ENCODE measurements around the gene PHLDB3. TPM values are rescaled to one million over a fixed set of nuclear protein-coding genes. Genes with fewer than 3 reads are reported as not detected.

The PHLDB3 gene
- total RNA-seq, 1 experiment from 2014 or later = 33.1 TPM

DNA sequence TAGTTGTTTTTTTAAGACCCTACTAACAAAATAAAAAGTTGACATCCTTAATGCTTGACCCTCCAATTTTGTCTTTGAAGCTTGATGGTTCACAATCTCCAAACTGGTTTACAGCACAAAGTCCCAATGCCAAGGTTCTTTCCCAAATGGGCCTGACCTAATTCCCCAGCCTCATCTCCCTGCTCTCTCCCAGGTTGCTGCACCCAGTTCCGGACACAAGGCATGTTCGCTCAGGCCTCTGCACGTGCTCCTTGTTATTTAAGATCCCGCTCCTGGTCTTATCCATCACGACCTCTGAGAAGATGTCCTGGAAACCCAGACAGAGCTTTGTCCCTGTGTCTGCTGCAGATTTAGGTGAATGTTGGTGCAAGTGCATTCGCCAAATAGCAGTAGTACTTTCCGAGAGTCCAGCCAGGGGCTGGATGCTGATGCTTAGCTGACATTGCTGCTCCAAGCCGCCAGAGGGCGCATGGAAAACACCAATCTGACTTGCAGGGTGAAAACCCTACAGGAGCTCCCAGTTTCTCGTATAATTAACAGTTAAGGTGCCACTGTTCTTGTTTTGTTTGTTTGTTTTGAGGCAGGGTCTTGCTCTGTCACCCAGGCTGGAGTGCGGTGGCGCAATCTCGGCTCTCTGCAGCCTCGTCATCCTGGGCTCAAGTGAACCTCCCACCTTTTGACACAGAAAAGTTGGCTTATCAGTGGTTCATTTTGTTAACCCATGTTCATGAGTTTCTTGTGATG lies 57.6 kb downstream of the PHLDB3 start:
- no peak overlapping the region for H3K27ac Mint-ChIP-seq (ENCODE audit: unreplicated experiment)
- DNase-seq = peak; percentile 71 to 82
- POLR2A ChIA-PET = interaction anchor here (0.5 to 1.1 kb wide), 3 partner anchors 57 to 73 kb away, joined by 3 to 8 read pairs (median 3); no protein-coding TSS in a partner anchor
- no peak overlapping the region for H3K4me3 Mint-ChIP-seq (ENCODE audit: unreplicated experiment)
- no TSS peak for BruUV-seq (replicated peaks)
- CTCF ChIA-PET = interaction anchor here (0.6 to 3.8 kb wide), 22 partner anchors 8 to 765 kb away, joined by 3 to 181 read pairs (median 4); partner anchors contain the start of genes IRGQ, PHLDB3, ZNF575 and ZNF576
- TF ChIP-seq, protein P1, sequence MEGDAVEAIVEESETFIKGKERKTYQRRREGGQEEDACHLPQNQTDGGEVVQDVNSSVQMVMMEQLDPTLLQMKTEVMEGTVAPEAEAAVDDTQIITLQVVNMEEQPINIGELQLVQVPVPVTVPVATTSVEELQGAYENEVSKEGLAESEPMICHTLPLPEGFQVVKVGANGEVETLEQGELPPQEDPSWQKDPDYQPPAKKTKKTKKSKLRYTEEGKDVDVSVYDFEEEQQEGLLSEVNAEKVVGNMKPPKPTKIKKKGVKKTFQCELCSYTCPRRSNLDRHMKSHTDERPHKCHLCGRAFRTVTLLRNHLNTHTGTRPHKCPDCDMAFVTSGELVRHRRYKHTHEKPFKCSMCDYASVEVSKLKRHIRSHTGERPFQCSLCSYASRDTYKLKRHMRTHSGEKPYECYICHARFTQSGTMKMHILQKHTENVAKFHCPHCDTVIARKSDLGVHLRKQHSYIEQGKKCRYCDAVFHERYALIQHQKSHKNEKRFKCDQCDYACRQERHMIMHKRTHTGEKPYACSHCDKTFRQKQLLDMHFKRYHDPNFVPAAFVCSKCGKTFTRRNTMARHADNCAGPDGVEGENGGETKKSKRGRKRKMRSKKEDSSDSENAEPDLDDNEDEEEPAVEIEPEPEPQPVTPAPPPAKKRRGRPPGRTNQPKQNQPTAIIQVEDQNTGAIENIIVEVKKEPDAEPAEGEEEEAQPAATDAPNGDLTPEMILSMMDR (IDR thresholded peaks at IDR 0.05; ENCODE audit: insufficient read depth in 1 of 2, low read depth in 1 of 2, low read length in 1 of 2, severe bottlenecking in 1 of 2, unreplicated experiment in 1 of 2) = peak; percentile 94 to 98
- Histone ChIP-seq H3K4me3 (ENCODE audit: low read depth, low read length) (no peak overlapping the region), H3K9me3 (no peaks in the 10 kb centered on the region), H3K36me3 (ENCODE audit: control insufficient read depth, insufficient read depth, low read length) (no peaks in the 10 kb centered on the region), H3K27me3 (replicated peaks; ENCODE audit: control insufficient read depth, insufficient read depth, low read length) (no peaks in the 10 kb centered on the region), H3K4me1 (no peaks in the 10 kb centered on the region)
- peaks cover 5% of the 10 kb centered on the region for H3K4me1 Mint-ChIP-seq (ENCODE audit: low read depth, unreplicated experiment)
- intact Hi-C loops (cut with micrococcal nuclease; ENCODE audit: unreplicated experiment) = loop anchor here (1.0 to 10.0 kb wide), 4 partner anchors 16 to 208 kb away; partner anchors contain the start of gene PHLDB3
- H3K9me3 Mint-ChIP-seq (ENCODE audit: unreplicated experiment) = peaks cover 10% of the 10 kb centered on the region
- H3K36me3 Mint-ChIP-seq (ENCODE audit: insufficient read depth, unreplicated experiment) = no peaks in the 10 kb centered on the region
- H3K27me3 Mint-ChIP-seq (ENCODE audit: insufficient read depth, unreplicated experiment) = peaks cover 2% of the 10 kb centered on the region

GRCh38 chr19:43445426-43445825 lies 59.1 kb downstream of the PHLDB3 start:
- intact Hi-C loops (cut with micrococcal nuclease; ENCODE audit: unreplicated experiment) = loop anchor here (5.0 to 10.0 kb wide), 2 partner anchors 57 to 209 kb away; partner anchors contain the start of gene PHLDB3
- POLR2A ChIA-PET = no interaction called here
- no peak for DNase-seq

More at GRCh38 chr19:43445426-43445825, 59.1 kb downstream of the PHLDB3 start:
- Histone ChIP-seq H3K36me3 (ENCODE audit: control insufficient read depth, insufficient read depth, low read length) (no peaks in the 10 kb centered on the region), H3K27me3 (replicated peaks; ENCODE audit: control insufficient read depth, insufficient read depth, low read length) (no peaks in the 10 kb centered on the region), H3K4me3 (ENCODE audit: low read depth, low read length) (no peak overlapping the region), H3K4me1 (no peaks in the 10 kb centered on the region), H3K9me3 (no peaks in the 10 kb centered on the region)
- H3K4me3 Mint-ChIP-seq (ENCODE audit: unreplicated experiment) = no peak overlapping the region
- H3K36me3 Mint-ChIP-seq (ENCODE audit: insufficient read depth, unreplicated experiment) = no peaks in the 10 kb centered on the region
- H3K9me3 Mint-ChIP-seq (ENCODE audit: unreplicated experiment) = no peaks in the 10 kb centered on the region
- H3K4me1 Mint-ChIP-seq (ENCODE audit: low read depth, unreplicated experiment) = peaks cover 5% of the 10 kb centered on the region
- H3K27ac Mint-ChIP-seq (ENCODE audit: unreplicated experiment) = no peak overlapping the region
- BruUV-seq (replicated peaks) = no TSS peak
- CTCF ChIA-PET = no interaction called here
- H3K27me3 Mint-ChIP-seq (ENCODE audit: insufficient read depth, unreplicated experiment) = peaks cover 4% of the 10 kb centered on the region
- TF ChIP-seq, protein P1 (IDR thresholded peaks at IDR 0.05; ENCODE audit: insufficient read depth in 1 of 2, low read depth in 1 of 2, low read length in 1 of 2, severe bottlenecking in 1 of 2, unreplicated experiment in 1 of 2) = no peak

Data from Caco-2 (cell line).